H9 (cell line): ENCODE results near the gene LACTB. TPM values are rescaled to one million over a fixed set of nuclear protein-coding genes. Genes with fewer than 3 reads are reported as not detected.
A peak's percentile ranks its signal among the peaks of the same experiment; 100 is the strongest.

Source experiments
- DNase-seq: peaks from one replicate; pipeline ENCODE4 v3.0.0-alpha.2; 2017
- H2AFZ ChIP-seq: one replicate; pipeline ENCODE4 v1.6.1; 2013; ENCODE audit warnings: mild to moderate bottlenecking, low read length, control low read depth, moderate library complexity
- H2AK5ac ChIP-seq: 2 replicates; pipeline ENCODE4 v1.6.1; 2013; ENCODE audit warnings: low read length, control low read depth, mixed read lengths; ENCODE audit not compliant: insufficient read length
- H2BK120ac ChIP-seq: one replicate; pipeline ENCODE4 v1.6.1; 2013; ENCODE audit warnings: low read depth, mild to moderate bottlenecking, low read length, control low read depth, inconsistent platforms; ENCODE audit not compliant: poor library complexity, severe bottlenecking
- H2BK12ac ChIP-seq: 2 replicates; pipeline ENCODE4 v1.6.1; 2013; ENCODE audit warnings: low read length, control low read depth, mixed read lengths, low read depth; ENCODE audit not compliant: insufficient read length
- H2BK15ac ChIP-seq: 2 replicates; pipeline ENCODE4 v1.6.1; 2013; ENCODE audit warnings: low read depth, low read length, control low read depth
- H2BK20ac ChIP-seq: one replicate; pipeline ENCODE4 v1.6.1; 2013; ENCODE audit warnings: low read depth, mild to moderate bottlenecking, low read length, control low read depth, inconsistent platforms; ENCODE audit not compliant: poor library complexity, severe bottlenecking
- H2BK5ac ChIP-seq: 2 replicates; pipeline ENCODE4 v1.6.1; 2013; ENCODE audit warnings: low read length, control low read depth, mixed read lengths; ENCODE audit not compliant: insufficient read length
- H3K14ac ChIP-seq: 2 replicates; pipeline ENCODE4 v1.6.1; 2013; ENCODE audit warnings: low read length, control low read depth; ENCODE audit not compliant: insufficient read depth
- H3K18ac ChIP-seq: 2 replicates; pipeline ENCODE4 v1.6.1; 2013; ENCODE audit warnings: low read depth, mild to moderate bottlenecking, mixed read lengths, low read length, control low read depth; ENCODE audit not compliant: insufficient read length
- H3K23ac ChIP-seq: 2 replicates; pipeline ENCODE4 v1.6.1; 2013; ENCODE audit warnings: low read length, control low read depth, mixed read lengths, low read depth; ENCODE audit not compliant: insufficient read length
- H3K23me2 ChIP-seq: 2 replicates; pipeline ENCODE4 v1.6.1; 2013; ENCODE audit warnings: low read depth, mild to moderate bottlenecking, mixed read lengths, low read length, control low read depth; ENCODE audit not compliant: insufficient read length, poor library complexity, severe bottlenecking
- H3K27ac ChIP-seq: 2 replicates; pipeline ENCODE4 v1.5.1; 2013; ENCODE audit warnings: low read length, control low read depth, mixed read lengths, low read depth; ENCODE audit not compliant: insufficient read length
- H3K27me3 ChIP-seq: 2 replicates; pipeline ENCODE4 v1.6.1; 2013; ENCODE audit warnings: low read length, control low read depth, inconsistent platforms; ENCODE audit not compliant: insufficient read depth
- H3K4ac ChIP-seq: 2 replicates; pipeline ENCODE4 v1.6.1; 2013; ENCODE audit warnings: low read depth, mild to moderate bottlenecking, control low read depth, inconsistent platforms, low read length, moderate library complexity
- H3K4me1 ChIP-seq: 2 replicates; pipeline ENCODE4 v1.6.1; 2013; ENCODE audit warnings: low read length, control low read depth, inconsistent platforms; ENCODE audit not compliant: insufficient read depth
- H3K4me2 ChIP-seq: 2 replicates; pipeline ENCODE4 v1.6.1; 2013; ENCODE audit warnings: low read length, control low read depth, mixed read lengths; ENCODE audit not compliant: insufficient read length, insufficient read depth
- H3K56ac ChIP-seq: 2 replicates; pipeline ENCODE4 v1.6.1; 2013; ENCODE audit warnings: low read depth, mild to moderate bottlenecking, mixed read lengths, low read length, control low read depth; ENCODE audit not compliant: insufficient read length
- H3K79me1 ChIP-seq: 2 replicates; pipeline ENCODE4 v1.6.1; 2013; ENCODE audit warnings: low read depth, mild to moderate bottlenecking, moderate library complexity, low read length, control low read depth, inconsistent platforms; ENCODE audit not compliant: insufficient read depth, poor library complexity, severe bottlenecking
- H3K79me2 ChIP-seq: 2 replicates; pipeline ENCODE4 v1.6.1; 2013; ENCODE audit warnings: low read length, control low read depth, inconsistent platforms; ENCODE audit not compliant: insufficient read depth
- H3K9ac ChIP-seq: 2 replicates; pipeline ENCODE4 v1.6.1; 2013; ENCODE audit warnings: low read length, control low read depth, mixed read lengths; ENCODE audit not compliant: insufficient read length; ENCODE audit errors: extremely low read depth
- H3K9me3 ChIP-seq: one replicate; pipeline ENCODE4 v1.6.1; 2013; ENCODE audit warnings: low read depth, low read length, inconsistent platforms; ENCODE audit not compliant: control insufficient read depth
- H3T11ph ChIP-seq: one replicate; pipeline ENCODE4 v1.6.1; 2013; ENCODE audit warnings: mild to moderate bottlenecking, low read length, control low read depth, inconsistent platforms
- H4K20me1 ChIP-seq: one replicate; pipeline ENCODE4 v1.6.1; 2013; ENCODE audit not compliant: control insufficient read depth, insufficient read length, insufficient read depth
- H4K5ac ChIP-seq: 2 replicates; pipeline ENCODE4 v1.6.1; 2013; ENCODE audit warnings: low read depth, mild to moderate bottlenecking, mixed read lengths, low read length, control low read depth; ENCODE audit not compliant: insufficient read length
- H4K8ac ChIP-seq: replicated peaks from 2 replicates; pipeline ENCODE4 v1.6.1; 2013; ENCODE audit warnings: low read length, control low read depth, mixed read lengths, low read depth; ENCODE audit not compliant: insufficient read length
- H4K91ac ChIP-seq: 2 replicates; pipeline ENCODE4 v1.6.1; 2013; ENCODE audit warnings: low read depth, mild to moderate bottlenecking, moderate library complexity, mixed read lengths, low read length, control low read depth; ENCODE audit not compliant: insufficient read length
- H3K27ac Mint-ChIP-seq, 3 experiments: 2 replicates in 2 of 3; 3 replicates in 1 of 3; pipeline ENCODE4 v1.8.0; 2020 to 2021; ENCODE audit warnings: mixed read lengths in 3 of 3, mild to moderate bottlenecking in 1 of 3, moderate library complexity in 1 of 3
- H3K27me3 Mint-ChIP-seq: 2 replicates; pipeline ENCODE4 v1.8.0; 2021; ENCODE audit warnings: low read depth, mild to moderate bottlenecking, moderate library complexity, mixed read lengths
- H3K36me3 Mint-ChIP-seq, 3 experiments: 2 replicates in 2 of 3; 3 replicates in 1 of 3; pipeline ENCODE4 v1.8.0; 2020 to 2021; ENCODE audit warnings: low read depth in 3 of 3, mixed read lengths in 3 of 3; ENCODE audit not compliant: insufficient read depth in 1 of 3
- H3K4me1 Mint-ChIP-seq, 2 experiments: 2 replicates each; pipeline ENCODE4 v1.8.0; 2020; ENCODE audit warnings: mixed read lengths in 2 of 2
- H3K4me3 Mint-ChIP-seq, 2 experiments: 2 replicates in 1 of 2; 3 replicates in 1 of 2; pipeline ENCODE4 v1.8.0; 2020 to 2021; ENCODE audit warnings: mild to moderate bottlenecking in 2 of 2, mixed read lengths in 2 of 2, moderate library complexity in 1 of 2
- H3K9me3 Mint-ChIP-seq, 2 experiments: 2 replicates in 1 of 2; 3 replicates in 1 of 2; pipeline ENCODE4 v1.8.0; 2020; ENCODE audit warnings: mild to moderate bottlenecking in 2 of 2, mixed read lengths in 2 of 2, moderate library complexity in 1 of 2
- CTCF ChIP-seq: fragments of 200-600 bp; sonication (generic); conservative IDR thresholded peaks from 3 replicates; pipeline ENCODE4 v1.8.0; 2021; ENCODE audit warnings: antibody characterized with exemption, mild to moderate bottlenecking
- WGBS: extraction: QIAGEN DNeasy Blood & Tissue Kit; methylation state at CpG from one replicate; pipeline ENCODE4 v1.1.7; 2013; ENCODE audit warnings: missing lambda C conversion rate, low lambda C conversion rate, mixed read lengths; ENCODE audit not compliant: insufficient read length; ENCODE audit errors: extremely low coverage; 5-methylcytosine and 5-hydroxymethylcytosine counted together
- total RNA-seq: library from RNA; stranded (reverse); gene quantifications from 2 replicates; pipeline ENCODE4 v1.2.1, GENCODE V29; 2021

LACTB gene
- total RNA-seq, 1 experiment from 2014 or later, result 10.3 TPM

- peak overlapping the region; percentile 10; the same call in 1 of the 2 replicates for H3K4ac ChIP-seq
- peak overlapping the region; percentile 40 for H2BK12ac ChIP-seq
- H3K27ac ChIP-seq, result peak overlapping the region; percentile 89
- no peak overlapping the region for H4K8ac ChIP-seq
- H4K91ac ChIP-seq, result peak overlapping the region; percentile 29
- Mint-ChIP-seq H3K27ac (peak overlapping the region; percentile 97 to 99 (median 97)), H3K27me3 (no peaks in the 10 kb centered on the region), H3K36me3 (peaks cover 1 to 17% (median 11%) of the 10 kb centered on the region in 3 experiments; a peak in 5 of 7 replicates), H3K4me3 (peak overlapping the region; percentile 38 to 65), H3K4me1 (peaks cover 75 to 82% of the 10 kb centered on the region in 2 experiments), H3K9me3 (no peaks in the 10 kb centered on the region; a peak in 1 of 5 replicates)
- H4K5ac ChIP-seq, result peak overlapping the region; percentile 15
- no peaks in the 10 kb centered on the region for H3K79me1 ChIP-seq
- no peaks in the 10 kb centered on the region for H3K9me3 ChIP-seq
- H3K18ac ChIP-seq, result peak overlapping the region; percentile 62
- no peak overlapping the region for H2BK15ac ChIP-seq
- WGBS, result no CpG with 5 or more reads among the region's 12 CpGs
- peak overlapping the region; percentile 3 for H3K4me2 ChIP-seq
- H3K27me3 ChIP-seq, result no peaks in the 10 kb centered on the region
- H3K23me2 ChIP-seq, result no peaks in the 10 kb centered on the region
- H3K23ac ChIP-seq, result no peak overlapping the region
- peak overlapping the region; percentile 9 for H3K9ac ChIP-seq
- no peak for DNase-seq
- peak overlapping the region; percentile 27; the same call in 1 of the 2 replicates for H3K14ac ChIP-seq
- H2BK20ac ChIP-seq, result no peak overlapping the region
- H2AFZ ChIP-seq, result no peak overlapping the region
- H3K79me2 ChIP-seq, result no peaks in the 10 kb centered on the region
- H3K56ac ChIP-seq, result no peak overlapping the region
- TF ChIP-seq CTCF, result no peak
- peak overlapping the region; percentile 59 for H2BK5ac ChIP-seq
- H2AK5ac ChIP-seq, result peak overlapping the region; percentile 19
- H4K20me1 ChIP-seq, result no peaks in the 10 kb centered on the region
- H3K4me1 ChIP-seq, result peaks cover 17% of the 10 kb centered on the region; the same call in 1 of the 2 replicates
- H2BK120ac ChIP-seq, result peak overlapping the region; percentile 63
- H3T11ph ChIP-seq, result no peak overlapping the region
Measured at GRCh38 chr15:63075984-63076713, 45.5 kb upstream of the LACTB start.
